K562 (cell line): ENCODE data around the gene NTN3. TPM values are rescaled to one million over a fixed set of nuclear protein-coding genes. Genes with fewer than 3 reads are reported as not detected.

ENCODE experiments used
- BDP1 ChIP-seq: IDR thresholded peaks from 3 replicates; pipeline ENCODE4 v1.6.1; 2011; ENCODE audit not compliant: insufficient read length, insufficient read depth
- HES1 ChIP-seq: fragments of 450-650 bp; IDR thresholded peaks from 2 replicates; pipeline ENCODE4 v1.6.1; 2016; ENCODE audit warnings: low read depth, mild to moderate bottlenecking, moderate library complexity
- HMBOX1 ChIP-seq: sonication (generic); IDR thresholded peaks from 2 replicates; pipeline ENCODE4 v1.6.1; 2016
- LCOR ChIP-seq: sonication (generic); formaldehyde crosslinking; IDR thresholded peaks from 2 replicates; pipeline ENCODE4 v1.8.0; 2022; ENCODE audit warnings: mild to moderate bottlenecking, missing genetic modification reagents
- NFRKB ChIP-seq: fragments of 450-650 bp; IDR thresholded peaks from 2 replicates; pipeline ENCODE4 v1.6.1; 2016; ENCODE audit warnings: low read depth
- RAD21 ChIP-seq, 2 experiments: fragments of 250-450 bp in 1 of 2; fragments of 450-650 bp in 1 of 2; sonication (Bioruptor Pico) in 1 of 2; formaldehyde crosslinking in 1 of 2; IDR thresholded peaks in 1 of 2; conservative IDR thresholded peaks in 1 of 2; 2 replicates each; pipeline versions ENCODE4 v1.4.0 to v1.8.0; 2020 to 2022; ENCODE audit warnings: mild to moderate bottlenecking in 2 of 2, moderate library complexity in 1 of 2
- TAF15 ChIP-seq: fragments of 200-400 bp; formaldehyde crosslinking; IDR thresholded peaks from 2 replicates; pipeline ENCODE4 v1.6.1; 2017; ENCODE audit warnings: mild to moderate bottlenecking, low read depth, low read length, moderate library complexity
- USF1 ChIP-seq: sonication (generic); formaldehyde crosslinking; IDR thresholded peaks from 2 replicates; pipeline ENCODE4 v1.9.0; 2022; ENCODE audit warnings: mild to moderate bottlenecking, missing genetic modification reagents
- YY1 ChIP-seq, 3 experiments: IDR thresholded peaks; 2 replicates each; pipeline ENCODE4 v1.6.1; 2011; ENCODE audit warnings: low read length in 2 of 3, mild to moderate bottlenecking in 2 of 3, moderate library complexity in 2 of 3, borderline replicate concordance in 1 of 3, control low read depth in 1 of 3, low read depth in 1 of 3; ENCODE audit not compliant: insufficient read depth in 3 of 3, insufficient replicate concordance in 2 of 3, control insufficient read depth in 1 of 3, insufficient read length in 1 of 3; ENCODE audit errors: extremely low read depth in 1 of 3
- ZBTB40 ChIP-seq, 2 experiments: fragments of 450-650 bp in 1 of 2; sonication (generic) in 1 of 2; formaldehyde crosslinking in 1 of 2; IDR thresholded peaks; 2 replicates each; pipeline versions ENCODE4 v1.7.1 to v1.9.0; 2016 to 2022; ENCODE audit warnings: inconsistent platforms in 1 of 2, mild to moderate bottlenecking in 1 of 2, missing genetic modification reagents in 1 of 2
- polyA plus RNA-seq, 8 experiments: library from polyadenylated mRNA; depleted of rRNA in 4 of 8; stranded (reverse) in 5 of 8; unstranded in 3 of 8; fragments of >200 nt; fragmentation: Nextera tagmentation in 2 of 8; fragmentation: Illumina TruSeq in 1 of 8; extraction: Ambion mirVana in 2 of 8; extraction: Trizol in 1 of 8; gene quantifications; 2 replicates each; pipeline versions ENCODE4 v1.2.1 to v1.2.3, GENCODE V29; 2011 to 2014; ENCODE audit warnings: inconsistent platforms in 1 of 8, missing spikeins in 1 of 8
- total RNA-seq, 7 experiments: library from RNA; depleted of rRNA in 6 of 7; stranded (reverse); fragments of >200 nt in 6 of 7; fragmentation: Illumina TruSeq in 2 of 7; extraction: Trizol in 2 of 7; gene quantifications; 2 replicates each; pipeline versions ENCODE4 v1.2.1 to v1.2.3, GENCODE V29; 2011 to 2021; ENCODE audit warnings: low replicate concordance in 1 of 7

The NTN3 gene
- total and polyA plus RNA-seq, 9 of the 15 experiments (the other 6 are each of a cell fraction or from before 2014, with no cell fraction given): not detected

GRCh38 chr16:2459647-2460390, 11.3 kb upstream of the NTN3 start, which contains the start of gene TEDC2 (continued):
- TF ChIP-seq ZBTB40 (IDR thresholded peaks at IDR 0.05): peak; percentile 81
- TF ChIP-seq ZBTB40 (CRISPR knock-in tag; IDR thresholded peaks at IDR 0.05): no peak
- TF ChIP-seq TAF15: no peak
- TF ChIP-seq LCOR (CRISPR knock-in tag): peak; percentile 72
- peak; percentile 68 for TF ChIP-seq USF1 (CRISPR knock-in tag)
- no peak for TF ChIP-seq NFRKB
- TF ChIP-seq YY1 (IDR thresholded peaks at IDR 0.05; ENCODE audit: borderline replicate concordance in 1 of 3, control insufficient read depth in 1 of 3, extremely low read depth in 1 of 3, insufficient read depth in 3 of 3, insufficient read length in 1 of 3, insufficient replicate concordance in 2 of 3, low read depth in 1 of 3, low read length in 2 of 3): no peak
- TF ChIP-seq HMBOX1: no peak
- TF ChIP-seq RAD21 (CRISPR knock-in tag; conservative IDR thresholded peaks at IDR 0.05 in 1 of 2, IDR thresholded peaks at IDR 0.05 in 1 of 2): 0 out of 4 replicates have a peak, but pooled peaks have one; percentile 11 to 13
- TF ChIP-seq BDP1: no peak
- no peak for TF ChIP-seq HES1
